ENCODE results near the gene TRIM52.
A peak's percentile ranks its signal among the peaks of the same experiment; 100 is the strongest.
"Not testable (repeated sequence)": the region's sequence is repeated elsewhere in the genome, so short reads cannot be mapped to it uniquely, and the experiment has no call there.

The TRIM52 gene

DNA sequence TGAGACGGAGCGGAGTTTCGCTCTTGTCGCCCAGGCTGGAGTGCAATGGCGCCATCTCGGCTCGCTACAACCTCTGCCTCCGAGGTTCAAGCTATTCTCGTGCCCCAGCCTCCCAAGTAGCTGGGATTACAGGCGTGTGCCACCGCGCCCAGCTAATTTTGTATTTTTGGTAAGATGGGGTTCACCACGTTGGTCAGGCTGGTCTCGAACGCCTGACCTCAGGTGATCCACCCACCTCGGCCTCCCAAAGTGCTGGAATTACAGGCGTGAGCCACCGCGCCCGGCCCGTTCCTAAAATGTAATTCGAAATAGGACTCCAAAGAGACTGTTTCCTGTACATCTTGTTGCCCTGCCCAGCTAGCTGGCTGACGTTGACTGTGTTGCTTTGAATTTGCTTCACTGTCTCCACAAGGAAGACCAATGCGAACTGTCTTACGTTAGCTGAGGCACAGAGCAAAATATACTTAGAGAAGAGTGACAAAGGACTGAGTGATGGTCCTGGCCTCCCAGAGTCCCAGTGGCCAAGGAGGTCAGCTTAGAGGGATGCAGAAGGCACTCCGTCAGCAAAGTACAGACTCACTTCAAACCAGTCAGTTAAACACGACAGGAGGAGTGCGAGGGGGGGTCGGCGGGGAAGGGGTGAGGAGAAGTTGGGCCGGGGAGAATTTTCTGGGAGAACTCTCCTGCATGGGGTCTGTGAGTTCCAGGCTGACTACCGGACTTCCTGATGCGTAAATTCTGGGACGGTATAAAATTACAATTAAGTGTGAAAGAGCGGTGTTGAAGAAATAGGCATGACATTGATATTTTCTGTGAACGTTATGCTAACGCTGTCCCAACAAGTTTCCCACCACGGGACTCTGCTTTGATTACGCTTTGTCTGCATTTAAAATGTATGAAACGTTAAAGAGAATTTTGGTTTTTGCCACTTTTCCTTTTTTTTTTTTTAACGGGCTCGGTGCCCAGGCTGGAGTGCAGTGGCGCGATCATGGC, 44.6 kb downstream of the TRIM52 start:
- no peak for DNase-seq
- no peak for ATAC-seq

DNA sequence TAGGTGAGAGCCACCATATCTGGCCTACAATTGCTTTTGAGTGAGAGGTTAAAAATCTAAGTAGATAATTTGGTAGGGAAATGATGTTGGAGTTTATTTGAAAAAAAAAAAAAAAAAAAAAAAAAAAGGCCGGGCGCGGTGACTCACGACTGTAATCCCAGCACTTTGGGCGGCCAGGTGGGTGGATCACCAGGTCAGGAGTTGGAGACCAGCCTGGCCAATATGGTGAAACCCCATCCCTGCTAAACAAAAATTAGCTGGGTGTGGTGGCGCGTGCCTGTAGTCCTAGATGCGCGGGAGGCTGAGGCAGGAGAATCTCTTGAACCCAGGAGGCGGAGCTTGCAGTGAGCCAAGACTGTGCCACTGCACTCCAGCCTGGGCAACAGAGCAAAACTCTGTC, 46.7 kb downstream of the TRIM52 start:
- not testable (repeated sequence) for ATAC-seq, DNase-seq

DNA sequence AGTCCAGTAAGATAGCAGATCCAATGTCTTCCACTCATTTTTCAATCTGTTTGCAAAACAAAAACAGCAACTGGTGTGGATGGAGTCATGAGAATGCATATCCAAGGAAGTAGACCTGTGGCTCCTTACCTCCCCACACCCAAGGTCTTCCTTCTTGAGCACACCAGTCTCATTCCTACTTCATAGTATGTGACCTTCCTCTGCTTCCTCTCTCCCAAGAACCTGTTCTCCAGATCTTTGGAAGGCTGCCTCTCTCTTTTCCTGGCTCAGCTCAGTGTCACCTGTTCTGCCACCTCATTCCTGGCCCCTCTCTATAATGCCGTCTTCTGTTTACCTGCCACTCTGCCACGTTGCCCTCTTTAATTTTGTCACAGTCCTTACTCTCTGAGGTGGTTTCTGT, 48.0 kb downstream of the TRIM52 start:
- ATAC-seq = no peak
- no peak for DNase-seq

DNA sequence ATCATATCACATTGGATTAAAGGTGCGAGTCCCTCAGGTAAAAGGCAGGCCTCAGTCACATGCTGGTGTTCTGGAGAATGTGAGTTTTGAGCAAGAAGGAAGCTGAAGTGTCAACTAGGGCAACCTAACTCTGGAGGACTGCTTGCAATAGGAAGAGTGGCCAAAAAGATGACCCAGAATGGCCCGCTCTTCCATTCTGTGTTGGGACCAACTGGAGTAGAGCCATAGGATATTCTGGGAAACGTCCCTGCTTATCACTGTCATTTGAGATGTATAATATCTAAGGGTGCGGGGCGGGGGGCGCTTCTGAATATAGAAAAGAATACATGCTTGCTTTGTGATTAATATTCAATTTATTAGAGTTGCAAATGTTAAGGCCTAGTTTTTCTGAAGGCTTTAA, 48.9 kb downstream of the TRIM52 start:
- ATAC-seq (no peak), DNase-seq (no peak)

DNA sequence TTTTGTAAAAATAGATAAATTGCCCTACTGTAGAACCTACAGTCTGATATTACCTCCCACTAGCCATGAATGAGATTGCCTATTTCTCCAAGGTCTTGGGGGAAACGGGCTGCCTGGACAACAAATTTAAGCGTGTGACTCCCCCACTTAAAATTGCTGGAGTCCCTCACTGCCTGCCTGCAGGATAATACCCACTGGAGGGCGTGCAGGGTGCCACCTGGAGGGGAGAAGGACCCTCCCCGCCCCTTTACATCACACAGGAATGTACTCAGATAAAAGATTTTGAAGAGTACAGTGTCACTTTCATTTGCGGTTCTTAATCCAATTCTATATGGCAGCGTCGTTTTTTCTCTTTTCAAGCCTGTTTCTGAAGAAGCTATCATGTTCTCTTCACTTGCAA, 49.7 kb downstream of the TRIM52 start:
- no peak for DNase-seq
- ATAC-seq = no peak

DNA sequence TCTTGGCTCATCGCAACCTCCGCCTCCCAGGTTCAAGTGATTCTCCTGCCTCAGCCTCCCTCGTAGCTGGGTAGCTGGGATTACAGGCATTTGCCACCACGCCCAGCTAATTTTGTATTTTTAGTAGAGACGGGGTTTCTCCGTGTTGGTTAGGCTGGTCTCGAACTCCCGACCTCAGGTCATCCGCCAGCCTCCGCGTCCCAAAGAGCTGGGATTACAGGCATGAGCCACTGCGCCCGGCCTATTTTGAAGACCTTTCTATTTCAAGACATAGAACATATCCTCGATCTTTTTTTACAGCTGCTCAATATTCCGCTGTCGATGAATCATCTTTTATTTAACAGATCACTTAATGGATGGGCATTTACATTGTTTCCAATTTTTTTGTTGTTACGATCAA, 50.2 kb downstream of the TRIM52 start:
- DNase-seq, ATAC-seq: not testable (repeated sequence)

DNA sequence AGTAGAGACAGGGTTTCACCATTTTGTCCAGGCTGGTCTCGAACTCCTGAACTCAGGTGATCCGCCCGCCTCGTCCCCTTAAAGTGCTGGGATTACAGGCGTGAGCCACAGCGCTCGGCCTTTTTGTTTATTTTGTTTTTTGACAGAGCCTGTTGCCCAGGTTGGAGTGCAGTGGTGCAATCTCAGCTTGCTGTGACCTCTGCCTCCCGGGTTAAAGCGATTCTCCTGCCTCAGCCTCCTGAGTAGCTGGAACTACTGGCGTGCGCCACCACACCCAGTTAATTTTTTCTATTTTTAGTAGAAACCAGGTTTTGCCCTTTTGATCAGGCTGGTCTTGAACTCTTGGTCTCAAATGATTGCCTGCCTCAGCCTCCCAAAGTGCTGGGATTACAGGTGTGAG, 50.8 kb downstream of the TRIM52 start:
- not testable (repeated sequence) for ATAC-seq

DNA sequence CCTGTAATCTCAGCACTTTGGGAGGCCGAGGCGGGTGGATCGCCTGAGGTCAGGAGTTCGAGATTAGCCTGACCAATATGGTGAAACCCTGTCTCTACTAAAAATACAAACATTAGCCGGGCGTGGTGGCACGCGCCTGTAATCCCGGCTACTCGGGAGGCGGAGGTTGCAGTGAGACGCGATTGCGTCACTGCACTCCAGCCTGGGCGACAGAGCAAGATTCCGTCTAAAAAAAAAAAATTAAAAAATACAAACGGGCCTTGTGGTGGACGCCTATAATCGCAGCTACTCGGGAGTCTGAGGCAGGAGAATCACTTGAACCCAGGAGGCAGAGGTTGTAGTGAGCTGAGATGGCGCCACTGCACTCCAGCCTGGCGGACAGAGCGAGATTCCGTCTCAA, 51.9 kb downstream of the TRIM52 start:
- DNase-seq, ATAC-seq: not testable (repeated sequence)

More for the DNA sequence above, 50.8 kb downstream of the TRIM52 start:
- not testable (repeated sequence) for DNase-seq

DNA sequence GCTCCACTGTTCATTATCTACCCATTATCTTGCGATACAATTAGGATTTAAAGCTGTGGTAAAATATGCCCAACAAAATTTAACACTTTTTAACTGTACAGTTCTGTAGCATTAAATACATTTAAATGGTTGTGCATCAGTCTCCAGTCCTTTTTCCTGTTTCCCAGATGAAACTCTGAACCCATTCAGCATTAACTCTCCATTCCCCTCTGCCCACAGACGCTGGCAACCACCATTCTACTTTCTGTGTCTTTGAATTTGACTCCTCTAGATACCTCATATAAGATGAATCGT, 53.0 kb downstream of the TRIM52 start:
- ATAC-seq (no peak), DNase-seq (no peak)

DNA sequence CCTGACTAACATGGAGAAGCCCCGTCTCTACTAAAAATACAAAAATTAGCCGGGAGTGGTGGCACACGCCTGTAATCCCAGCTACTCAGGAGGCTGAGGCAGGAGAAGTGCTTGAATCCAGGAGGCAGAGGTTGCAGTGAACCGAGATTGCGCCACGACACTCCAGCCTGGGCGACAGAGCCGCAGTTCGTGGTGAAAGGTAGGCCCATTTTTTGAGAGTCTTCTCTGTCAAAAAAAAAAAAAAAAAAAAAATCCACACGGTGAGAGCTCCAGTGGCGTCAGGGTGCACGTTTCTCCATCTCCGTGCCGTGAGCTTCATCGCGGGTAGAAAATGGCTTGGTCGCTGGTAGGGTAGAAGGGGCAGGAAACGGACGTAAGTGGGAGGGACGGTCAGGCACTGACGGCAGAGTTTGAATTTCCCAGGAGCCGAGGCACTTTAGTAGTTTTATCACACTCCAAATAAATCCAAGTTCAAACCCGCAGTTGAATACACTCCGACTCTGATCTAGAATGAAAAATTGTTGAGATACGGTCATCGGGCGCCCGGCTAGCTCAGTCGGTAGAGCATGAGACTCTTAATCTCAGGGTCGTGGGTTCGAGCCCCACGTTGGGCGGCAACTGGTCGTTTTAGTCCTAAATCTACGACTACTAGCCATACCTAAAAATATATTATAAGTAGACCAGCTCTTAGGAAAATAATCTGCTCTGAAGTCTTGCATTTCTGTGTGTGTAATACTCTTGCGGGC, 53.6 kb downstream of the TRIM52 start:
- peak; percentile 89 for DNase-seq
- ATAC-seq = peak; percentile 80

DNA sequence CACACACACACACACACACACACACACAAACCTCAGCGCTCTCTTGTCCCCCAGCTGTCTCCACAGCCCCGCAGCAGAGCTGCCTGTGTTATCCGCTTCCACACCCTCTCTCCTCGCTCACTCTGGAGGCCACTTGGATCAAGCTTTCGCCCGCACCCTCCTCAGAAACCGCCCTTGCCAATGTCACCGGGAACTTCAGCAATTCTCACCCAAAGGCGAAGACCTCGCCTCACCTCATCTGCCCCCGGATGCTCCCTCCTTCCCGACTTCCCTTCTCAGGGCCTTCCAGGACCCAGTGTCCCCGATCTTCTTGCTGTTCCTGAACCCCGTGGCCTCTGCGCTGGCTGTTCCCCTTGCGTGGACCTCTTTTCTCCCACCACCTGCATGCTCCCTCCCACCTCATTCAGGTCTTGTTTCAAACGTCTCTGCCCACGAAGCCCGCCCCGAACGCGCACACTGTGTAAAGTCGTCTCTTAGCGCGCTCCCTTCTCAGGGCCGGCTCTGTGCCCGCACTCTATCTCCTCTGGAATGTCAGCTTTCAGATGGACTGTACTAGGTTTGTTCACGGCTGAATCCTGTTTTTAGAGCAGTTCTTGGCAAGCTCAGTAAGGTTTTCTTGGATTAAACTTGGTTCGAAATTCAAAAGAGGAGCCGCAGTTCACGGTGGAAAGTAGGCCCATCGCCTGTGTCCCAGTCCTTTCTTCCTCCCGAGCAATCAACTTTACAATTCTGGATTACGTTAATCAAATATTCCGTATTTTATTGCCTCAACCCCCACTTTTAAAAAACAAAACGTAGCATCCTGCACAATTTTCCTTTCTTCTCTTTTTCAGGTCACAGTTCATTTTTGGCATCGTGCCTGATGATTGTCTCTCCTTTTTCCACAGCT, 54.9 kb downstream of the TRIM52 start:
- DNase-seq (no peak), ATAC-seq (no peak)
